HepG2 (cell line): ENCODE measurements around the gene CALML6. TPM values are rescaled to one million over a fixed set of nuclear protein-coding genes. Genes with fewer than 3 reads are reported as not detected.
A peak's percentile ranks its signal among the peaks of the same experiment; 100 is the strongest.

Source experiments
- ARID4A ChIP-seq: sonication (generic); formaldehyde crosslinking; IDR thresholded peaks from 2 replicates; pipeline ENCODE4 v1.5.0; 2020; ENCODE audit warnings: mild to moderate bottlenecking, missing genetic modification reagents, borderline replicate concordance
- ATF6 ChIP-seq: sonication (generic); formaldehyde crosslinking; conservative IDR thresholded peaks from 2 replicates; pipeline ENCODE4 v1.4.0; 2020; ENCODE audit warnings: missing genetic modification reagents
- GABPA ChIP-seq, 2 experiments: IDR thresholded peaks; 2 replicates each; pipeline ENCODE4 v1.6.1; 2011 to 2016; ENCODE audit warnings: low read depth in 2 of 2, low read length in 1 of 2, missing biosample characterization in 1 of 2, missing genetic modification characterization in 1 of 2
- GMEB2 ChIP-seq: IDR thresholded peaks from 2 replicates; pipeline ENCODE4 v1.6.1; 2016; ENCODE audit warnings: missing biosample characterization, missing genetic modification reagents, low read depth
- HNRNPH1 ChIP-seq: fragments of 200-400 bp; formaldehyde crosslinking; optimal IDR thresholded peaks from 2 replicates; pipeline ENCODE3; 2017; ENCODE audit warnings: mild to moderate bottlenecking, low read depth, low read length
- IRF9 ChIP-seq: sonication (generic); formaldehyde crosslinking; IDR thresholded peaks from 2 replicates; pipeline ENCODE4 v1.8.0; 2022; ENCODE audit warnings: missing genetic modification reagents, mild to moderate bottlenecking, borderline replicate concordance
- MTA3 ChIP-seq: sonication (generic); formaldehyde crosslinking; IDR thresholded peaks from 2 replicates; pipeline ENCODE4 v1.4.0; 2020; ENCODE audit warnings: missing genetic modification reagents
- PLRG1 ChIP-seq: fragments of 450-650 bp; conservative IDR thresholded peaks from 2 replicates; pipeline ENCODE4 v1.6.1; 2016
- SALL2 ChIP-seq: sonication (generic); formaldehyde crosslinking; IDR thresholded peaks from 2 replicates; pipeline ENCODE4 v1.8.1; 2023; ENCODE audit warnings: mild to moderate bottlenecking, missing genetic modification reagents, inconsistent platforms
- SAP130 ChIP-seq: IDR thresholded peaks from 2 replicates; pipeline ENCODE4 v1.6.1; 2016; ENCODE audit warnings: low read depth
- SKIL ChIP-seq: sonication (generic); formaldehyde crosslinking; IDR thresholded peaks from 2 replicates; pipeline ENCODE4 v1.8.0; 2022; ENCODE audit warnings: missing genetic modification reagents, mild to moderate bottlenecking, moderate library complexity, borderline replicate concordance
- SOX5 ChIP-seq: IDR thresholded peaks from 2 replicates; pipeline ENCODE4 v1.6.1; 2016; ENCODE audit warnings: borderline replicate concordance
- SRF ChIP-seq: IDR thresholded peaks from 2 replicates; pipeline ENCODE4 v1.6.1; 2011; ENCODE audit warnings: mild to moderate bottlenecking, low read depth, low read length, moderate library complexity
- SRY ChIP-seq: sonication (generic); formaldehyde crosslinking; IDR thresholded peaks from 2 replicates; pipeline ENCODE4 v1.8.0; 2022; ENCODE audit warnings: mild to moderate bottlenecking, missing genetic modification reagents
- ZKSCAN1 ChIP-seq: fragments of 150-350 bp; IDR thresholded peaks from 2 replicates; pipeline ENCODE4 v1.6.1; 2014; ENCODE audit warnings: low read length
- ZNF614 ChIP-seq: IDR thresholded peaks from 2 replicates; pipeline ENCODE4 v1.6.1; 2018; ENCODE audit warnings: missing biosample characterization, missing genetic modification reagents, inconsistent platforms, borderline replicate concordance
- ZNF703 ChIP-seq: sonication (generic); formaldehyde crosslinking; IDR thresholded peaks from 2 replicates; pipeline ENCODE4 v1.5.1; 2020; ENCODE audit warnings: missing genetic modification reagents, mild to moderate bottlenecking, moderate library complexity, borderline replicate concordance
- ZNF776 ChIP-seq: sonication (generic); formaldehyde crosslinking; IDR thresholded peaks from 2 replicates; pipeline ENCODE4 v1.4.0; 2020; ENCODE audit warnings: mild to moderate bottlenecking, missing genetic modification reagents
- ZNF879 ChIP-seq: sonication (generic); formaldehyde crosslinking; IDR thresholded peaks from 2 replicates; pipeline ENCODE4 v1.8.1; 2023; ENCODE audit warnings: missing genetic modification reagents
- polyA plus RNA-seq, 8 experiments: library from polyadenylated mRNA; depleted of rRNA in 3 of 8; stranded (reverse) in 7 of 8; unstranded in 1 of 8; fragments of >200 nt; fragmentation: Illumina TruSeq in 4 of 8; extraction: Trizol in 4 of 8; gene quantifications; 2 replicates each; pipeline versions ENCODE4 v1.2.1 to v1.2.3, GENCODE V29; 2011 to 2016; ENCODE audit warnings: low read depth in 4 of 8, missing spikeins in 1 of 8, mixed read lengths in 1 of 8; ENCODE audit not compliant: insufficient read depth in 1 of 8
- total RNA-seq, 5 experiments: library from RNA; depleted of rRNA; stranded (reverse); fragments of >200 nt; fragmentation: Illumina TruSeq; extraction: Trizol; gene quantifications; 2 replicates each; pipeline ENCODE4 v1.2.3, GENCODE V29; 2016; ENCODE audit warnings: low read depth in 1 of 5

Gene CALML6
- total and polyA plus RNA-seq, 2 of the 13 experiments (the other 11 are each of a cell fraction or from before 2014, with no cell fraction given) = 0.11 to 0.12 TPM

GRCh38 chr1:1880617-1881312 lies 34.3 kb upstream of the CALML6 start (continued):
- TF ChIP-seq ARID4A (CRISPR knock-in tag) (no peak), ZNF614 (CRISPR knock-in tag) (peak; percentile 36; the same call in 1 of the 2 replicates), ZNF776 (CRISPR knock-in tag) (no peak), ATF6 (CRISPR knock-in tag) (no peak), SKIL (CRISPR knock-in tag) (no peak), SOX5 (CRISPR knock-in tag) (0 out of 2 replicates have a peak, but pooled peaks have one; percentile 22), IRF9 (CRISPR knock-in tag) (no peak), SRF (no peak), GMEB2 (CRISPR knock-in tag) (no peak), GABPA (IDR thresholded peaks at IDR 0.05; ENCODE audit: low read depth, low read length) (no peak), GABPA (CRISPR knock-in tag; IDR thresholded peaks at IDR 0.05; ENCODE audit: low read depth) (no peak), ZKSCAN1 (no peak), ZNF703 (CRISPR knock-in tag) (no peak), SAP130 (CRISPR knock-in tag) (0 out of 2 replicates have a peak, but pooled peaks have one; percentile 13), SALL2 (CRISPR knock-in tag) (no peak), ZNF879 (CRISPR knock-in tag) (no peak), HNRNPH1 (no peak), PLRG1 (no peak), MTA3 (CRISPR knock-in tag) (no peak), SRY (CRISPR knock-in tag) (no peak)
